Spleen (tissue), 11 donors: ENCODE data around the gene IL18BP. TPM values are rescaled to one million over a fixed set of nuclear protein-coding genes. Genes with fewer than 3 reads are reported as not detected.
A peak's percentile ranks its signal among the peaks of the same experiment; 100 is the strongest.

Experiments
- DNase-seq: peaks from one replicate; pipeline ENCODE4 v3.0.0-alpha.2; 2020
- H3K27ac ChIP-seq, 8 donors: fragments of 200-600 bp; sonication (generic) in 7 of 8; 1 replicate in 4 of 8; 2 replicates in 4 of 8; pipeline versions ENCODE4 v1.5.0 to v1.8.0; 2016 to 2021; ENCODE audit warnings: inconsistent platforms in 4 of 8, mild to moderate bottlenecking in 4 of 8, moderate library complexity in 1 of 8
- H3K27me3 ChIP-seq, 7 donors: fragments of 200-600 bp; sonication (generic) in 6 of 7; replicated peaks in 1 of 7; 1 replicate in 4 of 7; 2 replicates in 3 of 7; pipeline versions ENCODE4 v1.5.0 to v1.8.0; 2016 to 2021; ENCODE audit warnings: inconsistent platforms in 3 of 7, mild to moderate bottlenecking in 1 of 7
- H3K36me3 ChIP-seq, 6 donors: fragments of 200-600 bp; sonication (generic) in 5 of 6; 1 replicate in 4 of 6; 2 replicates in 2 of 6; pipeline versions ENCODE4 v1.5.0 to v1.8.0; 2016 to 2021; ENCODE audit warnings: inconsistent platforms in 2 of 6
- H3K4me1 ChIP-seq, 6 donors: fragments of 200-600 bp; sonication (generic) in 5 of 6; 1 replicate in 3 of 6; 2 replicates in 3 of 6; pipeline versions ENCODE4 v1.5.0 to v1.8.0; 2016 to 2021; ENCODE audit warnings: inconsistent platforms in 3 of 6
- H3K4me3 ChIP-seq, 8 donors: fragments of 200-600 bp; sonication (generic) in 7 of 8; 1 replicate in 4 of 8; 2 replicates in 4 of 8; pipeline versions ENCODE4 v1.5.0 to v1.8.0; 2016 to 2021; ENCODE audit warnings: inconsistent platforms in 4 of 8, mild to moderate bottlenecking in 4 of 8, moderate library complexity in 2 of 8
- H3K9me3 ChIP-seq, 8 donors: fragments of 200-600 bp; sonication (generic) in 7 of 8; 1 replicate in 4 of 8; 2 replicates in 4 of 8; pipeline versions ENCODE4 v1.5.0 to v1.8.0; 2016 to 2021; ENCODE audit warnings: inconsistent platforms in 4 of 8
- POLR2A ChIP-seq, 3 donors: fragments of 450-650 bp; IDR thresholded peaks; one replicate each; pipeline ENCODE4 v1.5.1; 2017; ENCODE audit warnings: antibody characterized with exemption in 3 of 3, mild to moderate bottlenecking in 1 of 3
- POLR2AphosphoS5 ChIP-seq, 3 donors: sonication (generic); formaldehyde crosslinking; IDR thresholded peaks; one replicate each; pipeline ENCODE4 v1.5.1; 2017; ENCODE audit warnings: antibody characterized with exemption in 3 of 3
- WGBS, 5 donors: extraction: QIAGEN DNeasy Blood & Tissue Kit in 3 of 5; methylation state at CpG; one replicate each; pipeline versions ENCODE4 v1.1.5 to v1.1.7; 2013 to 2018; 5-methylcytosine and 5-hydroxymethylcytosine counted together
- intact Hi-C: fragments of 100-400 bp; cut with DNase I; formaldehyde crosslinking; loops from one replicate; pipeline ENCODE4 v1.15.0; 2023; ENCODE audit warnings: low total_unique reads
- polyA plus RNA-seq, 3 donors: library from polyadenylated mRNA; stranded (reverse); fragments of 200-250 nt; gene quantifications; one replicate each; pipeline ENCODE4 v1.2.1, GENCODE V29; 2013
- total RNA-seq, 7 donors: library from RNA; depleted of rRNA in 3 of 7; stranded (reverse); fragments of >200 nt in 3 of 7; fragmentation: NEBNext Ultra II Directional in 4 of 7; extraction: Animal tissue kit (Norgen Biotek cat#: 25700) in 4 of 7; gene quantifications; one replicate each; pipeline versions ENCODE4 v1.1.0 to v1.2.1, GENCODE V29; 2016 to 2021
- TF ChIP-seq, protein P1 (sequence below), 11 experiments: fragments of 200-600 bp in 7 of 11; fragments of 450-650 bp in 4 of 11; sonication (generic) in 4 of 11; IDR thresholded peaks in 8 of 11; conservative IDR thresholded peaks in 3 of 11; 1 replicate in 7 of 11; 2 replicates in 4 of 11; pipeline versions ENCODE4 v1.4.0 to v1.8.0; 2016 to 2021; ENCODE audit warnings: antibody characterized with exemption in 11 of 11, inconsistent platforms in 4 of 11, mild to moderate bottlenecking in 1 of 11
- donor health status: healthy with polysubstance abuse.
- donor health status: DM: no; HTN: no; CAD: no; lungs with moderate emphysema.
- donor health status: DM: no; HTN: no; CAD: no.
- donor health status: Bipolar disorder and iron deficiency.
- donor health status: healthy.
- donor health status: DM: no; HTN: no; CAD: no.
- donor health status: DM: yes; HTN: yes; CAD: no.

IL18BP gene
- total and polyA plus RNA-seq, 10 donors: 13.8 to 84.2 (median 46.7) TPM

DNA sequence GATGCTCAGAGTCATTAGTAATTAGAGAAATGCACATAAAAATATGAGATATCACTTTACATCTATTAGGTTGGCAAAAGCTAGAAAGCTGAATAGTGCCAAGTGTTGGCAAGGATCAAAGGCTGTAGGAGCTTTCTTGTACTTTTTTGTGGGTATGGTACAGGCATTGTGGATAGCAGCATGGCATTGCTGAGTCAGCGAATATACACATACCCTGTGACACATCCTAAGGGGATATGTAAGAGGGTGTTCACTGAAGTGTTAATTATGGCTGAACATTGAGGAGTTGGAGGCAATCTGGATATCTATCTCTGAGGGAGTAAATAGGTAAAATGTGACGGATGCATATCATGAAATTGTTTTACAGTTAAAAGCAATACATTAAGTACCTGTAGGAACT lies 27.0 kb upstream of the IL18BP start:
- H3K9me3 ChIP-seq: no peaks in the 10 kb centered on the region
- no peak overlapping the region for H3K4me3 ChIP-seq
- 96 to 98% (median 97%) methylated on average over 2 of the region's 2 CpGs for WGBS, 5 donors
- intact Hi-C loops: no loop called here
- H3K4me1 ChIP-seq: peaks cover 0 to 2% (median 0%) of the 10 kb centered on the region in 6 donors
- no peak for DNase-seq
- H3K27ac ChIP-seq: no peak overlapping the region
- H3K27me3 ChIP-seq: no peaks in the 10 kb centered on the region
- TF ChIP-seq POLR2A (IDR thresholded peaks at IDR 0.05) (no peak), POLR2AphosphoS5 (IDR thresholded peaks at IDR 0.05) (no peak)
- TF ChIP-seq, protein P1, sequence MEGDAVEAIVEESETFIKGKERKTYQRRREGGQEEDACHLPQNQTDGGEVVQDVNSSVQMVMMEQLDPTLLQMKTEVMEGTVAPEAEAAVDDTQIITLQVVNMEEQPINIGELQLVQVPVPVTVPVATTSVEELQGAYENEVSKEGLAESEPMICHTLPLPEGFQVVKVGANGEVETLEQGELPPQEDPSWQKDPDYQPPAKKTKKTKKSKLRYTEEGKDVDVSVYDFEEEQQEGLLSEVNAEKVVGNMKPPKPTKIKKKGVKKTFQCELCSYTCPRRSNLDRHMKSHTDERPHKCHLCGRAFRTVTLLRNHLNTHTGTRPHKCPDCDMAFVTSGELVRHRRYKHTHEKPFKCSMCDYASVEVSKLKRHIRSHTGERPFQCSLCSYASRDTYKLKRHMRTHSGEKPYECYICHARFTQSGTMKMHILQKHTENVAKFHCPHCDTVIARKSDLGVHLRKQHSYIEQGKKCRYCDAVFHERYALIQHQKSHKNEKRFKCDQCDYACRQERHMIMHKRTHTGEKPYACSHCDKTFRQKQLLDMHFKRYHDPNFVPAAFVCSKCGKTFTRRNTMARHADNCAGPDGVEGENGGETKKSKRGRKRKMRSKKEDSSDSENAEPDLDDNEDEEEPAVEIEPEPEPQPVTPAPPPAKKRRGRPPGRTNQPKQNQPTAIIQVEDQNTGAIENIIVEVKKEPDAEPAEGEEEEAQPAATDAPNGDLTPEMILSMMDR (IDR thresholded peaks at IDR 0.05 in 8 of 11, conservative IDR thresholded peaks at IDR 0.05 in 3 of 11): no peak
- H3K36me3 ChIP-seq: peaks cover 0 to 73% (median 12%) of the 10 kb centered on the region in 6 donors

DNA sequence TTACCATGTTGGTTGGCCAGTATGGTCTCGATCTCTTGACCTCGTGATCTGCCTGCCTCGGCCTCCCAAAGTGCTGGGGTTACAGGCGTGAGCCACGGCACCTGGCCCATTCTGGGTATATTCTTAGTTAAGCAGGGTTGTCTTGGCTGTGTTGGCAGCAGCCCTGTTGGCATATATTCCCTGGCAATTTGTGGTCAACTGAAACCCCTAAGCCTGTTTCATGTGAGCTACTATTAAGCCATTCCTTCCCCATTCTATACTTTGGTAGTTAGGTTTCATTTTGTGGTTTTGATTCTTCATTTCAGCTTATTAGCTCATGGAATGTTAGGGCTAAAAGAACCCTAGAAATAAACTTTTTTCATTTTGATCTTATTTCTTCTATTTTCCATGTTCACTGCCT lies 22.2 kb upstream of the IL18BP start:
- Histone ChIP-seq H3K36me3 (peaks cover 0 to 47% (median 6%) of the 10 kb centered on the region in 6 donors), H3K9me3 (no peaks in the 10 kb centered on the region), H3K4me3 (no peak overlapping the region), H3K27ac (no peak overlapping the region), H3K27me3 (no peaks in the 10 kb centered on the region), H3K4me1 (peaks cover 0 to 24% (median 10%) of the 10 kb centered on the region in 6 donors)
- WGBS, 5 donors: 84 to 98% (median 89%) methylated on average over 5 of the region's 5 CpGs
- TF ChIP-seq POLR2AphosphoS5 (IDR thresholded peaks at IDR 0.05) (no peak), POLR2A (IDR thresholded peaks at IDR 0.05) (no peak)
- TF ChIP-seq, protein P1 (IDR thresholded peaks at IDR 0.05 in 8 of 11, conservative IDR thresholded peaks at IDR 0.05 in 3 of 11): no peak
- DNase-seq: no peak
- intact Hi-C loops: no loop called here

DNA sequence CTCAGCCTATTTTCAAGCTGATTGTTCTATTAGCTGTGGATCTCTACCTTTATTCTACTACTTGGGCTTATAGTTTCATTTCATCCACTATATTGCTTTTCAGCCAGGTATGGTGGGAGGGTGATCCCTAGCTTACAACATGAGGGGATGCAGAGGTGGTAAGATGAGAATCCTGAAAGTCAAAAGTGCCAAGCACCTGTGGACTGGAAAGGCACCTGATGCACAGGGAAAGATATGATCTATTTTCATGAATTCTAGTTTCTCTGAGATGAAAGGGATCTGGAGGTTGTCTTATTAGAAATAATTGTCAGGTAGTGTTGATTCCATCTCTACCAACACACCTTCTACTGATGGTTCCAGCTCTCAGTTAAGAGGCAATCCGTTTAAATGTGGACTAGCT lies 21.6 kb upstream of the IL18BP start:
- Histone ChIP-seq H3K9me3 (no peaks in the 10 kb centered on the region), H3K27me3 (no peaks in the 10 kb centered on the region), H3K4me1 (peaks cover 0 to 24% (median 10%) of the 10 kb centered on the region in 6 donors), H3K4me3 (no peak overlapping the region), H3K27ac (peak overlapping the region in 3 of 8 donors; percentile 60 to 68 (median 66)), H3K36me3 (peaks cover 0 to 47% (median 6%) of the 10 kb centered on the region in 6 donors)
- DNase-seq: no peak
- TF ChIP-seq POLR2AphosphoS5 (IDR thresholded peaks at IDR 0.05) (no peak), POLR2A (IDR thresholded peaks at IDR 0.05) (no peak)
- TF ChIP-seq, protein P1 (IDR thresholded peaks at IDR 0.05 in 8 of 11, conservative IDR thresholded peaks at IDR 0.05 in 3 of 11): no peak
- intact Hi-C loops: no loop called here
- 44 to 91% (median 73%) methylated on average over 1 of the region's 1 CpG for WGBS, 5 donors

DNA sequence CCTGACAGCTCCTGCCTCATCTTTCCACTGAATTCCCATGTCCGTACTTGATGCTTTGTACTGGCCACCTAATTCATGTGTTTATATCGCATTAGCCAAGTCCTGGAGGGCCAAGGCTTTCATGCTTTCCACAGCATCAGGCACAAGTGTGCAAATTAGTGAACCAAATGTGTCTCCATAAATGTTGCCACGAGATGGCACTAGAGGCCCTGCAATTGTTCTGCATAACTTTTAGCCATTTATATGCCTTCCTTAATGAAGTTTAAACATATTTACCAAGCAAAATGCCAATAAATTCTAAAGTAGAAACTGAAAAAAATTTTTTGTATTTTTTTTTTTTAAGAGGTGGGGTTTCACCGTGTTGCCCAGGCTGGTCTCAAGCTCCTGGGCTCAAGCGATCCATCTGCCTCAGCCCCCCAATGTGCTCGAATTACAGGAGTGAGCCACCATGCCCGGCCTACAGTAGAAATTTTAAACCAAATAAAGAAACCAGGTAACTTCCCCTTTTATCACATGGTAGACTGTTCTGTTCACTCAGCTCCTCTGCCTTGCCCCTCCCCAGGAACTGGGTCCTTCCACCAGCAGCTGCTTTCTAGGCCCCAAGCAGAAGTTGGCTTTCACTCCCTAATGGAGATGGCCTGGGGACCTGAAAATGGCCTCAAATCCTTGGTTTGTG lies 20.8 kb upstream of the IL18BP start:
- intact Hi-C loops: no loop called here
- 36 to 45% (median 43%) methylated on average over 7 of the region's 7 CpGs for WGBS, 5 donors
- Histone ChIP-seq H3K4me1 (peaks cover 0 to 24% (median 10%) of the 10 kb centered on the region in 6 donors), H3K27me3 (no peaks in the 10 kb centered on the region), H3K9me3 (no peaks in the 10 kb centered on the region), H3K36me3 (peaks cover 0 to 46% (median 3%) of the 10 kb centered on the region in 6 donors), H3K4me3 (no peak overlapping the region), H3K27ac (peak overlapping the region in 5 of 8 donors; percentile 42 to 68 (median 66))
- DNase-seq: no peak
- TF ChIP-seq, protein P1 (IDR thresholded peaks at IDR 0.05 in 8 of 11, conservative IDR thresholded peaks at IDR 0.05 in 3 of 11): peak; percentile 39 to 78 (median 70)
- no peak for TF ChIP-seq POLR2AphosphoS5 (IDR thresholded peaks at IDR 0.05)
